AG04449 (cell line): ENCODE measurements around the gene CALN1.

Experiments
- CTCF ChIA-PET: fragments of 350-600 bp; formaldehyde crosslinking; extraction: SDS; loops from one replicate; lab custom pipeline; 2021; ENCODE audit warnings: antibody characterized with exemption; lab: Yijun Ruan, JAX
- POLR2A ChIA-PET: fragments of 400-600, 350-600 bp; formaldehyde crosslinking; extraction: SDS; loops from one replicate; lab custom pipeline; 2020; ENCODE audit warnings: antibody characterized with exemption, inconsistent platforms; lab: Yijun Ruan, JAX
- DNase-seq: peaks from one replicate; pipeline ENCODE4 v3.0.0-alpha.2; 2010; ENCODE audit warnings: low read depth, low spot score
- H3K4me3 ChIP-seq: 2 replicates; pipeline ENCODE4 v1.5.1; 2011; ENCODE audit warnings: low read depth, mild to moderate bottlenecking, control low read depth, low read length
- CTCF ChIP-seq: IDR thresholded peaks from one replicate; pipeline ENCODE4 v1.5.1; 2011; ENCODE audit warnings: mild to moderate bottlenecking, moderate library complexity, low read length, control low read depth, inconsistent platforms; ENCODE audit not compliant: insufficient read depth; ENCODE audit errors: missing control alignments

The CALN1 gene

GRCh38 chr7:71857338-71857737 lies 554.8 kb downstream of the CALN1 start:
- ChIA-PET POLR2A (no interaction called here), CTCF (no interaction called here)
- DNase-seq, result no peak
- H3K4me3 ChIP-seq, result no peak overlapping the region
- TF ChIP-seq CTCF, result no peak

GRCh38 chr7:71854546-71855397 lies 557.4 kb downstream of the CALN1 start:
- no peak for TF ChIP-seq CTCF
- no peak for DNase-seq
- ChIA-PET CTCF (no interaction called here), POLR2A (interaction anchor here (0.8 kb wide), 1 partner anchor 12 kb away, joined by 3 read pairs; no protein-coding TSS in a partner anchor)
- H3K4me3 ChIP-seq, result no peak overlapping the region

DNA sequence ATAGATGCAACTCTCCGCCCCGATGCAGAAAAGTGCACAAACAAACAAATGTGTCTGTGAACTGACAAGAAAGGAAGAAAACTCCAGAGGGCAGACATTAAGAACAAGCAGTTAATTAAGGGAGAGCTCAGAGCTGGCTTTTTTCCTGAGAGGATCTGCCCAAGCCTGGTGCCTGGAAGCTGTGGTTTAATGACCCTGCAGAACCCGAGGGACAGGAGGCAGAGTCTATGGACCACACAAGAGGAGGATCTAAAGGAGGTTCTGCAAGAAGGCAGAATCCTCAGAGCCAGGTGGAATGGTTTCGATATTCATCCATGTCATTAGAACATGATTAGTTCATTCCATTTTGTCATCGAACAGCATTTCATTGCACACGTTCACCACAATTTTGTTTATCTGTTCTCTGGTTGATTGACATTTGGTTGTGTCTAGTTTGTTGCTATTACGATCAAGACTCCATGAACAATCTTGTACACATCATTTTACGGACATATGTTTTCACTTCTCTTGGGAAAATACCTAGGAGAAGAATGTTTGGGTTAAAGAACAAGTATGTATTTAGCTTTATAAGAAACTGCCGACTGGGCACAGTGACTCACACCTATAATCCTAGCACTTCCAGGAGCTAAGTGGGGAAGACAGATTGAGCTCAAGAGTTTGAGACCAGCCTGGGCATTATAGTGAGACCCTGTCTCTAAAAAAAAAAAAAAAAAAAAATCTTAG lies 560.2 kb downstream of the CALN1 start:
- CTCF ChIA-PET, result no interaction called here
- POLR2A ChIA-PET, result no interaction called here
- TF ChIP-seq CTCF, result no peak
- no peak overlapping the region for H3K4me3 ChIP-seq
- no peak for DNase-seq

DNA sequence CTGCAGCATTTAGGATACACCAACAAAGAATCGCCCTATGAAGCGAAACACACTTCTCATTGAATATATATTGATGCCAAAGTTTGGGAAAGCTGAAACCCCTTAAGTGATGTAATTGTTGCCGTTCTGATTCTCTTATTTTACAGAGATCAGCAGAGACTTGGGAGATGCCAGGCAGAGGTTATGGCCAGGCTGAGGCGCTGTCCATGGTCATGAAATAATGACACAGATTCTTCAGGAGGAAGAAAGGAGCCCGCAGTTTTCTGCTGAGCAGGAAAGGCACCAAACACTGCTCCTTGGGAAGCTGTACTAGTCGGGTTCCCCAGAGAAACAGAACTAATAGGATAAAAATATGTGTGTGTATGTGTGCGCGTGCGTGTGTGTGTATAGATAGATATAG lies 566.0 kb downstream of the CALN1 start:
- no peak for DNase-seq
- ChIA-PET POLR2A (no interaction called here), CTCF (no interaction called here)
- H3K4me3 ChIP-seq, result no peak overlapping the region
- TF ChIP-seq CTCF, result no peak

- POLR2A ChIA-PET, result no interaction called here
Measured at GRCh38 chr7:71843676-71844075, 568.5 kb downstream of the CALN1 start.

More at GRCh38 chr7:71843676-71844075, 568.5 kb downstream of the CALN1 start:
- H3K4me3 ChIP-seq, result no peak overlapping the region
- no peak for DNase-seq
- CTCF ChIA-PET, result interaction anchor here (0.6 to 0.7 kb wide), 2 partner anchors 9 to 52 kb away, joined by 3 read pairs; no protein-coding TSS in a partner anchor
- no peak for TF ChIP-seq CTCF
